Mucosa of rectum (tissue), 2 donors: ENCODE data around the gene AGPAT2.
A peak's percentile ranks its signal among the peaks of the same experiment; 100 is the strongest.

Source experiments
- H3K27ac ChIP-seq, 2 donors: one replicate each; pipeline ENCODE4 v1.7.0; 2013; ENCODE audit warnings: inconsistent platforms in 2 of 2, low read depth in 2 of 2, low read length in 2 of 2
- H3K27me3 ChIP-seq, 2 donors: one replicate each; pipeline ENCODE4 v1.7.0; 2013; ENCODE audit warnings: low read length in 2 of 2; ENCODE audit not compliant: control insufficient read depth in 2 of 2, insufficient read depth in 2 of 2
- H3K36me3 ChIP-seq, 2 donors: one replicate each; pipeline ENCODE4 v1.7.0; 2013; ENCODE audit warnings: low read length in 2 of 2; ENCODE audit not compliant: control insufficient read depth in 2 of 2, insufficient read depth in 2 of 2
- H3K4me1 ChIP-seq, 2 donors: one replicate each; pipeline ENCODE4 v1.7.0; 2013; ENCODE audit warnings: low read length in 2 of 2, mild to moderate bottlenecking in 1 of 2; ENCODE audit not compliant: control insufficient read depth in 2 of 2, insufficient read depth in 2 of 2
- H3K4me3 ChIP-seq, 2 donors: one replicate each; pipeline ENCODE4 v1.7.0; 2013; ENCODE audit warnings: low read length in 2 of 2
- H3K9ac ChIP-seq, 2 donors: one replicate each; pipeline ENCODE4 v1.7.0; 2013; ENCODE audit warnings: low read length in 2 of 2, low read depth in 1 of 2, mild to moderate bottlenecking in 1 of 2
- H3K9me3 ChIP-seq, 2 donors: one replicate each; pipeline ENCODE4 v1.7.0; 2013; ENCODE audit warnings: low read length in 2 of 2; ENCODE audit not compliant: control insufficient read depth in 2 of 2
- donor health status: healthy.
- donor health status: Normal muscosa, but diverticular disease.

AGPAT2 gene

GRCh38 chr9:136686794-136687711, at the start of gene AGPAT2:
Gene AGPAT2 (minus strand): TSS chr9:136687457. CDS start chr9:136687357, 100 bp downstream.
- Histone ChIP-seq H3K36me3 (peaks cover 0 to 2% of the 10 kb centered on the region in 2 donors), H3K27ac (peak within 1 kb of the TSS; percentile 92 to 94), H3K4me3 (peak within 1 kb of the TSS; percentile 71 to 84), H3K27me3 (no peaks in the 10 kb centered on the region), H3K9me3 (no peaks in the 10 kb centered on the region), H3K9ac (peak within 1 kb of the TSS; percentile 72 to 91), H3K4me1 (peaks cover 29 to 42% of the 10 kb centered on the region in 2 donors)

DNA sequence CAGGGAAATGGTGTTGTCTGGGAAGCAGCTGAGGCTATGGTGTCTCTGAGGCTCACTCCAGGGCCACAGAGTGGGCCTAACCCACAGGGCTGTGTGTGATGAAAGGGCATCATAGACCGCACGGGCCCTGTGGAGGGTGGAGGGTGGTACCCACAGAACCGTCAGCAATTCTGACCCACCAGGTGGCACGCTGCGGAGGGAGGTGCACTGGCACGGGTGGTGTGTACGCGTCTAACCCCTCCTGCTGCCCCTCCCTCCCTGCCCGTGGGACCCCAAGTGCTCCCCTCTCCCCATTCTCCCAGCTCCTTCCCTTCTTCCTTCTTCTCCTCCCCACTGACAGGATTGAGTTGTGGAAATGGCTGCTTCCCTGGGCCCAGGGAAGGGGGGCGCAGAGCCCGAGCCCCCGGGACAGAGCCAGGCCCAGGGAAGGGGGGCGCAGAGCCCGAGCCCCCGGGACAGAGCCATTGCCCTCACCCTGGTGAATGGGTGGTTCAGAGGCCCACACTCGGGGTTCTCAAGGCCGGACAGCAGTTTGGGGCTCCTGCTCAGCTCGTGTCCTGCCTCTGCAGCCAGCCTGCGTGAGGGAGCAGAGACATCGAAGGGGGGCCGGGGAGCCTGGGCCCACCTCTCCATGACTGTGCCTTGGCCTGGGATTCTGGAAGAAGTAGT, 48.7 kb upstream of the AGPAT2 start:
- no peaks in the 10 kb centered on the region for H3K36me3 ChIP-seq
- H3K27me3 ChIP-seq = peaks cover 2 to 13% of the 10 kb centered on the region in 2 donors
- H3K27ac ChIP-seq = no peak overlapping the region
- H3K9me3 ChIP-seq = no peaks in the 10 kb centered on the region
- H3K9ac ChIP-seq = no peak overlapping the region
- no peaks in the 10 kb centered on the region for H3K4me1 ChIP-seq
- no peak overlapping the region for H3K4me3 ChIP-seq

DNA sequence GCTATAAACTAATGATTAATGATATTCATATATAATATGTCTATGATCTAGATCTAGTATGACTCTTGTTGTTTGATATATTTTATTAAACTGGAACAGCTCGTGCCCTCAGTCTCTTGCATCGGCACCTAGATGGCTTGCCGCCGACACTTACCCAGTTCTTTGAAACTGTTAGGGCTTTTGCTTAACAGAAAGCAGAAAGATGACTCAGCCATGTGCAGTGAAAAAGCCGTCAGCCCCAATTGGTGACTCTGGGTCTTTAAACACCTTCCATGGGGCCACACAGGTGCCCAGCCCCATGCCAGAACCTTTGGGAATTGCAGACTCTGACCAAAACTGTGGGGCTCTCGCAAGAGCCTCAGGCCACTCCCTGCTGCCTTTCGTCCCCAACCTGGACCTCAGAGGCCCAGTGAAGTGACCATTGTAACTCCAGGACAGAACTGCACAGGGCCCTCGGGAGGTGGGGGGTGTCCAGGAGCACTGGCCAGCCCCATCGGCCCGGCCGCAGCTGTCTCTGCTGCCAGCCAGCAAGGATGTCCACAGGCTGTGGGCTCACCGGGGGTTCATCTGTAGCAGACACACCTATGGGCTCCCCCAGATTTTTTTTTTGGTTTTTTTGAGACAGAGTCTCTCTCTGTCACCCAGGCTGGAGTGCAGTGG, 47.7 kb upstream of the AGPAT2 start:
- H3K27me3 ChIP-seq = peaks cover 0 to 4% of the 10 kb centered on the region in 2 donors
- H3K9me3 ChIP-seq = no peaks in the 10 kb centered on the region
- H3K4me1 ChIP-seq = no peaks in the 10 kb centered on the region
- no peak overlapping the region for H3K9ac ChIP-seq
- H3K36me3 ChIP-seq = no peaks in the 10 kb centered on the region
- H3K4me3 ChIP-seq = no peak overlapping the region
- no peak overlapping the region for H3K27ac ChIP-seq

DNA sequence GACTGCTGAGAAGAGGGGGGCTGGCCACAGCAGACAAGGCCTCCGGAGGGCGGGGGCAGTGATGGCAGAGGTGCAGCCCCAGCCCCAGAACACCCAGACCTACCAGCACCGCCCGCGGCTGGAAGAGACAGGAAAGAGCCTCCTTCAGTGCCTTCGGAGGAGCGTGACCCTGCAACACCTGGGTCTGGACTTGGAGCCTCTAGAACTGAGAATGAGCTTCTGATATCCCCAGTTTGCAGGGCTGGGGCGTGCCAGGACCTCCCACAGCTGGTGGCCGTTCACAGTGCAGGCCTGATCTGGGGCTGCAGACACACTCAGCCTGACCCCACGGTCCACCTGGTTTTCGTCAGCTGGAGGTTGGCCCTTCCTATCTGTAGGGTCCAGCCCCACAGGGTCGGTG, 46.4 kb upstream of the AGPAT2 start:
- H3K9ac ChIP-seq = no peak overlapping the region

GRCh38 chr9:136732444-136733178, 45.4 kb upstream of the AGPAT2 start:
- Histone ChIP-seq H3K9me3 (no peaks in the 10 kb centered on the region), H3K4me3 (no peak overlapping the region), H3K27me3 (no peaks in the 10 kb centered on the region), H3K4me1 (peaks cover 9 to 11% of the 10 kb centered on the region in 2 donors), H3K9ac (no peak overlapping the region), H3K36me3 (no peaks in the 10 kb centered on the region), H3K27ac (no peak overlapping the region)

More for the DNA sequence above, 46.4 kb upstream of the AGPAT2 start:
- Histone ChIP-seq H3K4me1 (peaks cover 4 to 6% of the 10 kb centered on the region in 2 donors), H3K9me3 (no peaks in the 10 kb centered on the region), H3K36me3 (no peaks in the 10 kb centered on the region), H3K4me3 (no peak overlapping the region), H3K27me3 (no peaks in the 10 kb centered on the region), H3K27ac (no peak overlapping the region)

- Histone ChIP-seq H3K36me3 (peaks cover 9 to 15% of the 10 kb centered on the region in 2 donors), H3K9ac (no peak overlapping the region), H3K27ac (no peak overlapping the region), H3K4me3 (no peak overlapping the region), H3K9me3 (no peaks in the 10 kb centered on the region), H3K27me3 (no peaks in the 10 kb centered on the region), H3K4me1 (peaks cover 28% of the 10 kb centered on the region in 2 donors)
Measured at GRCh38 chr9:136729926-136730325, 42.7 kb upstream of the AGPAT2 start.

DNA sequence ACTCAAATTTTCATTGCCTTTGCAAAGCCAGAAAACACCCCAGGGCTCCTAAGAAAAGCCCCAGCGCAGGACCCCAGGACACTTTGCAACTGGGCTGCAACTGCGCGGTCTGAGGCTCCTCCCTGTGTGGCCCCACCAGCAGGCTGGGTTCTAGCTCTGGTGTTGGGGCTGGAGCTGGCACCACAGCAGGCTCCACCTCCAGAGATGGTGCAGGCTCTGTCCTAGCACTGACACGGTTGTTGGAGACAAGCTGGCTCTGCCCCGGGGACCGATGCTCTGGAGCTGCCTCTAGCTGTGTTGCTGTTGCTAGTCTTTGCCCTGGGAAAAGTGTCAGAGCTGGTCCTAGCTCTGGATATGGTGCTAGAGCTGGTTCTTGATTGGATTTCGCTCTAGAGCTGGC, 41.9 kb upstream of the AGPAT2 start:
- no peak overlapping the region for H3K27ac ChIP-seq
- H3K27me3 ChIP-seq = no peaks in the 10 kb centered on the region
- peak overlapping the region in 1 of 2 donors; percentile 96 for H3K4me3 ChIP-seq
- peaks cover 14 to 19% of the 10 kb centered on the region in 2 donors for H3K36me3 ChIP-seq
- H3K9ac ChIP-seq = peak overlapping the region in 1 of 2 donors; percentile 67
- no peaks in the 10 kb centered on the region for H3K9me3 ChIP-seq
- H3K4me1 ChIP-seq = peaks cover 28% of the 10 kb centered on the region in 2 donors

DNA sequence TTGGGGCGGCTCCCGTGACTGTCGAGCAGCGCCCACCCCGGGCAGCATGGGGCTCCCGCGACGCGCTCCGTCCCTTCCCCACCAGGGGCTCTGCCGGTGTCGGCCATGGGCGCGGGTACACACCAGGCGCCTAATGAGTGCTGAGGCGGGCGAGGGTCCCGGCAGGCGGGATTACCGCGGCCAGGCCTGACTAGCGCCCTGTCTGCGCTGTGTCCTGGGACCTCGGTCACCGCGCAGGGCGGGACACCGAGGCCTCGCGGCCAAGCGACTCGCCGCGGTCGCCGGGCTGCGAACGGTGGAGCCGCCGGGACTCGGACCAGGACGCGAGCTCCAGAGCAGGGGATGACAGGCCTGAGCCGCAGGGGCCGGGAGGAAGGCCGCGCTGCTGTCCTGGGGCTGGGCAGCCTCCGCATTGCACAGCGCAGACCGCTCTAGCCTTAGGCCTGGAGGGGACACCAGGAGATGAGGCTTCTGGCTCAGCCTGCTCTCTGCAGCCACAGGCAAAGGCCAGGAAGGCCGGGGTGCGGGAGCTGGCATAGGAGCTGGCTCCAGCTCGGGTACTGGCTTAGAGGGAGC, 41.4 kb upstream of the AGPAT2 start:
- peak overlapping the region; percentile 67 to 96 for H3K4me3 ChIP-seq
- no peaks in the 10 kb centered on the region for H3K27me3 ChIP-seq
- H3K27ac ChIP-seq = no peak overlapping the region
- H3K9me3 ChIP-seq = no peaks in the 10 kb centered on the region
- peaks cover 19 to 24% of the 10 kb centered on the region in 2 donors for H3K36me3 ChIP-seq
- H3K9ac ChIP-seq = peak overlapping the region; percentile 60 to 67
- peaks cover 28% of the 10 kb centered on the region in 2 donors for H3K4me1 ChIP-seq

DNA sequence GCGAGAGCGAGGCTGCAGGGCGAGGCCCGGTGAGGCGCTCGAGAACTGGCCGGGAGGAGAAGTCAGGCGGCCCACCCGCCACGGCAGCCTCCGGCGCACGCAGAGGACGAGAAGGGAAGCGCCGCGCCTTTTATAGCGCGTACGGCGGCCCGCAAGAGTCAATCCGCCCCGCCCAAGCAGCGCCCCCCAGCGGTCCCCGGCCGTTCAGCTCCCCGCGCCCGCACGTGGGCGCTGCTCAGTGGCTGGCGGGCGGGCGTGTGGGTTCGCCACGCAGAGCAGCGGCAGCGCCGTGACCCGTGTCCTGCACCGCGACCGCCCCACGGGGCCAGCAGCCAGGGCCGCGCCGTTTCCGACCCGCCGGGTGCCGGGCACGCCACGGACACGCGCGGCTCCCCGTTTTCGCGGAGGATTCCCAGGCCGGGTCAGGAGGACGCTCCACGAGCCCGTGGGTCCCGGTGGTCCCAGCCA, 40.9 kb upstream of the AGPAT2 start:
- Histone ChIP-seq H3K27ac (peak overlapping the region in 1 of 2 donors; percentile 43), H3K36me3 (peaks cover 24 to 29% of the 10 kb centered on the region in 2 donors), H3K4me1 (peaks cover 28% of the 10 kb centered on the region in 2 donors), H3K9ac (peak overlapping the region; percentile 67 to 88), H3K27me3 (no peaks in the 10 kb centered on the region), H3K4me3 (peak overlapping the region; percentile 67 to 96), H3K9me3 (no peaks in the 10 kb centered on the region)
